HepG2 (cell line): ENCODE measurements around the gene NPPB. TPM values are rescaled to one million over a fixed set of nuclear protein-coding genes. Genes with fewer than 3 reads are reported as not detected.
A peak's percentile ranks its signal among the peaks of the same experiment; 100 is the strongest.

Experiments
- ATAC-seq: fragments of 200-7000 bp; cut with Tn5 transposase; 3 replicates; pipeline ENCODE4 v1.9.1; 2020; ENCODE audit warnings: mild to moderate bottlenecking, moderate library complexity
- BruUV-seq: library from RNA; stranded (reverse); fragments of 400-500 nt; replicated peaks from 2 replicates; lab custom pipeline; 2021; lab: Mats Ljungman, UMichigan
- CTCF ChIA-PET: fragments of 300-600 bp; formaldehyde crosslinking; extraction: SDS; loops from one replicate; lab custom pipeline; 2021; ENCODE audit warnings: low total read pairs, inconsistent platforms, low intra/inter-chr PET ratio; lab: Yijun Ruan, JAX
- POLR2A ChIA-PET: fragments of 350-600 bp; sonication (Branson Sonifier 250); formaldehyde crosslinking; loops from one replicate; lab custom pipeline; 2020; ENCODE audit warnings: antibody characterized with exemption, inconsistent platforms; lab: Yijun Ruan, JAX
- DNase-seq: peaks from one replicate; pipeline ENCODE4 v3.0.0-alpha.2; 2015; ENCODE audit warnings: low spot score
- FAIRE-seq: peaks from 3 replicates; lab custom pipeline; 2011; peaks lifted over from hg19 to GRCh38; lab: Jason Lieb, UNC
- H2AFZ ChIP-seq: one replicate; pipeline ENCODE4 v1.6.1; 2011; ENCODE audit warnings: low read length, inconsistent platforms
- H3K27ac ChIP-seq: fragments of 300-600 bp; 3 replicates; pipeline ENCODE4 v1.8.0; 2011; ENCODE audit warnings: mixed run types, mild to moderate bottlenecking, mixed read lengths, low read length, inconsistent platforms; ENCODE audit not compliant: insufficient read depth; ENCODE audit errors: extremely low read length
- H3K27me3 ChIP-seq, 2 experiments: fragments of 200-600 bp in 1 of 2; 2 replicates in 1 of 2; 3 replicates in 1 of 2; pipeline versions ENCODE4 v1.6.0 to v1.8.0; 2011; ENCODE audit warnings: low read length in 2 of 2, mild to moderate bottlenecking in 2 of 2, moderate library complexity in 2 of 2, inconsistent platforms in 1 of 2; ENCODE audit not compliant: insufficient read depth in 2 of 2, control insufficient read depth in 1 of 2
- H3K36me3 ChIP-seq, 2 experiments: fragments of 200-600 bp in 1 of 2; replicated peaks in 1 of 2; 2 replicates in 1 of 2; 3 replicates in 1 of 2; pipeline versions ENCODE4 v1.5.1 to v1.8.0; 2011; ENCODE audit warnings: low read length in 2 of 2, inconsistent platforms in 1 of 2; ENCODE audit not compliant: insufficient read depth in 2 of 2, control insufficient read depth in 1 of 2
- H3K4me1 ChIP-seq: 2 replicates; pipeline ENCODE4 v1.5.1; 2012; ENCODE audit warnings: low read length, inconsistent platforms; ENCODE audit not compliant: insufficient read depth
- H3K4me2 ChIP-seq: 2 replicates; pipeline ENCODE4 v1.6.0; 2011; ENCODE audit warnings: low read depth, low read length, inconsistent platforms
- H3K4me3 ChIP-seq, 3 experiments: fragments of 200-600 bp in 1 of 3; sonication (generic), shearing (Covaris generic) in 1 of 3; replicated peaks in 1 of 3; 2 replicates each; pipeline ENCODE4 v1.5.1; 2011 to 2016; ENCODE audit warnings: low read length in 3 of 3, inconsistent platforms in 2 of 3, low read depth in 2 of 3, mild to moderate bottlenecking in 2 of 3, control low read depth in 1 of 3, mixed read lengths in 1 of 3; ENCODE audit not compliant: insufficient read depth in 1 of 3
- H3K79me2 ChIP-seq: one replicate; pipeline ENCODE4 v1.6.1; 2011; ENCODE audit warnings: low read length, inconsistent platforms; ENCODE audit not compliant: insufficient read depth
- H3K9ac ChIP-seq: 2 replicates; pipeline ENCODE4 v1.6.0; 2011; ENCODE audit warnings: mild to moderate bottlenecking, low read depth, low read length, inconsistent platforms; ENCODE audit not compliant: insufficient read depth
- H3K9me3 ChIP-seq: 2 replicates; pipeline ENCODE4 v1.5.1; 2012; ENCODE audit warnings: mild to moderate bottlenecking, low read length
- H4K20me1 ChIP-seq: 2 replicates; pipeline ENCODE4 v1.6.0; 2011; ENCODE audit warnings: inconsistent platforms, mild to moderate bottlenecking, low read length, moderate library complexity; ENCODE audit not compliant: insufficient read depth
- CENPX ChIP-seq: sonication (generic); formaldehyde crosslinking; IDR thresholded peaks from 2 replicates; pipeline ENCODE4 v1.9.0; 2021; ENCODE audit warnings: mild to moderate bottlenecking, missing genetic modification reagents, moderate library complexity
- DBP ChIP-seq: sonication (generic); formaldehyde crosslinking; IDR thresholded peaks from 2 replicates; pipeline ENCODE4 v1.4.0; 2020; ENCODE audit warnings: missing genetic modification reagents; ENCODE audit errors: not compliant biosample characterization
- FOSL2 ChIP-seq: sonication (generic); formaldehyde crosslinking; IDR thresholded peaks from 2 replicates; pipeline ENCODE4 v1.4.0; 2020; ENCODE audit warnings: missing genetic modification reagents
- GTF3A ChIP-seq: sonication (generic); formaldehyde crosslinking; conservative IDR thresholded peaks from 2 replicates; pipeline ENCODE4 v1.4.0; 2020; ENCODE audit warnings: mild to moderate bottlenecking, missing genetic modification reagents
- HDAC2 ChIP-seq: sonication (generic); formaldehyde crosslinking; IDR thresholded peaks from 2 replicates; pipeline ENCODE4 v1.4.0; 2020; ENCODE audit warnings: missing genetic modification reagents
- KDM2A ChIP-seq: sonication (generic); formaldehyde crosslinking; IDR thresholded peaks from 2 replicates; pipeline ENCODE4 v1.4.0; 2020; ENCODE audit warnings: low read depth, missing genetic modification reagents, borderline replicate concordance
- NCOA5 ChIP-seq: sonication (generic); formaldehyde crosslinking; IDR thresholded peaks from 2 replicates; pipeline ENCODE4 v1.4.0; 2020; ENCODE audit warnings: missing genetic modification reagents
- NFE2L1 ChIP-seq: sonication (generic); formaldehyde crosslinking; IDR thresholded peaks from 2 replicates; pipeline ENCODE4 v1.4.0; 2020; ENCODE audit warnings: missing genetic modification reagents, mild to moderate bottlenecking, borderline replicate concordance
- PRMT3 ChIP-seq: sonication (generic); formaldehyde crosslinking; IDR thresholded peaks from 2 replicates; pipeline ENCODE4 v1.8.1; 2022; ENCODE audit warnings: low read depth, mild to moderate bottlenecking, moderate library complexity, missing genetic modification reagents, borderline replicate concordance
- SALL2 ChIP-seq: sonication (generic); formaldehyde crosslinking; IDR thresholded peaks from 2 replicates; pipeline ENCODE4 v1.8.1; 2023; ENCODE audit warnings: mild to moderate bottlenecking, missing genetic modification reagents, inconsistent platforms
- STAT6 ChIP-seq: sonication (generic); formaldehyde crosslinking; IDR thresholded peaks from 2 replicates; pipeline ENCODE4 v1.4.0; 2020; ENCODE audit warnings: missing genetic modification reagents, mild to moderate bottlenecking, borderline replicate concordance
- ZHX2 ChIP-seq, 2 experiments: sonication (generic) in 1 of 2; formaldehyde crosslinking in 1 of 2; IDR thresholded peaks; 2 replicates each; pipeline versions ENCODE4 v1.6.1 to v1.9.0; 2014 to 2022; ENCODE audit warnings: antibody characterized with exemption in 1 of 2, borderline replicate concordance in 1 of 2, inconsistent platforms in 1 of 2, low read depth in 1 of 2, missing genetic modification reagents in 1 of 2
- ZNF550 ChIP-seq: sonication (generic); formaldehyde crosslinking; IDR thresholded peaks from 2 replicates; pipeline ENCODE4 v1.4.0; 2020; ENCODE audit warnings: mild to moderate bottlenecking, missing genetic modification reagents, borderline replicate concordance
- ZNF709 ChIP-seq: sonication (generic); formaldehyde crosslinking; IDR thresholded peaks from 2 replicates; pipeline ENCODE4 v1.5.0; 2020; ENCODE audit warnings: mild to moderate bottlenecking, missing genetic modification reagents
- ZSCAN9 ChIP-seq: IDR thresholded peaks from 2 replicates; pipeline ENCODE4 v1.6.1; 2016; ENCODE audit warnings: borderline replicate concordance
- WGBS: methylation state at CpG from one replicate; pipeline ENCODE4 v1.1.6; 2017; ENCODE audit warnings: low lambda C conversion rate; 5-methylcytosine and 5-hydroxymethylcytosine counted together
- in situ Hi-C: cut with HindIII; loops from 2 replicates; pipeline ENCODE4 v1.10.0; 2017; ENCODE audit warnings: low pct_unique_long_range_greater_than_20kb; ENCODE audit not compliant: extremely low pct_ligation_motif_present
- intact Hi-C: fragments of 100-400 bp; cut with micrococcal nuclease; formaldehyde crosslinking; loops from one replicate; pipeline ENCODE4 v1.10.0; 2022; ENCODE audit not compliant: unreplicated experiment
- polyA plus RNA-seq, 8 experiments: library from polyadenylated mRNA; depleted of rRNA in 3 of 8; stranded (reverse) in 7 of 8; unstranded in 1 of 8; fragments of >200 nt; fragmentation: Illumina TruSeq in 4 of 8; extraction: Trizol in 4 of 8; gene quantifications; 2 replicates each; pipeline versions ENCODE4 v1.2.1 to v1.2.3, GENCODE V29; 2011 to 2016; ENCODE audit warnings: low read depth in 4 of 8, missing spikeins in 1 of 8, mixed read lengths in 1 of 8; ENCODE audit not compliant: insufficient read depth in 1 of 8
- total RNA-seq, 5 experiments: library from RNA; depleted of rRNA; stranded (reverse); fragments of >200 nt; fragmentation: Illumina TruSeq; extraction: Trizol; gene quantifications; 2 replicates each; pipeline ENCODE4 v1.2.3, GENCODE V29; 2016; ENCODE audit warnings: low read depth in 1 of 5

Gene NPPB
- total and polyA plus RNA-seq, 2 of the 13 experiments (the other 11 are each of a cell fraction or from before 2014, with no cell fraction given) = 1.9 TPM; not detected in 1

- Histone ChIP-seq H3K27me3 (peaks cover 0 to 2% of the 10 kb centered on the region in 2 experiments; a peak in 2 of 5 replicates), H3K4me3 (0 out of 6 replicates have a peak overlapping the region, but pooled peaks of 1 of the 3 experiments have one; percentile 30), H3K4me1 (peaks cover 34% of the 10 kb centered on the region), H2AFZ (no peak overlapping the region), H3K27ac (no peak overlapping the region), H4K20me1 (no peaks in the 10 kb centered on the region), H3K9me3 (no peaks in the 10 kb centered on the region), H3K9ac (no peak overlapping the region), H3K4me2 (peak overlapping the region; percentile 49; the same call in 1 of the 2 replicates), H3K79me2 (no peaks in the 10 kb centered on the region), H3K36me3 (no peaks in the 10 kb centered on the region)
- intact Hi-C loops = loop anchor here (5.0 kb wide), 1 partner anchor 65 kb away; no protein-coding TSS in a partner anchor
- DNase-seq = no peak
- CTCF ChIA-PET = interaction anchor here (1.5 kb wide), 1 partner anchor 68 kb away, joined by 15 read pairs; no protein-coding TSS in a partner anchor
- in situ Hi-C loops = no loop called here
- no peak for FAIRE-seq
- no TSS peak for BruUV-seq
- POLR2A ChIA-PET = interaction anchor here (2.7 to 3.1 kb wide), 2 partner anchors 170 to 254 kb away, joined by 9 to 17 read pairs; partner anchors contain the start of gene AGTRAP
- WGBS = 54% methylated on average over 9 of the region's 10 CpGs
- no peak for ATAC-seq
- TF ChIP-seq PRMT3 (CRISPR knock-in tag) (no peak), ZNF709 (CRISPR knock-in tag) (no peak), KDM2A (no peak), ZSCAN9 (CRISPR knock-in tag) (no peak), DBP (CRISPR knock-in tag) (no peak), ZNF550 (CRISPR knock-in tag) (no peak), CENPX (CRISPR knock-in tag) (no peak), HDAC2 (CRISPR knock-in tag) (no peak), SALL2 (no peak), NFE2L1 (CRISPR knock-in tag) (no peak), GTF3A (CRISPR knock-in tag) (no peak), ZHX2 (IDR thresholded peaks at IDR 0.05; ENCODE audit: low read depth) (no peak), ZHX2 (CRISPR knock-in tag; IDR thresholded peaks at IDR 0.05; ENCODE audit: borderline replicate concordance) (no peak), FOSL2 (CRISPR knock-in tag) (no peak), STAT6 (no peak), NCOA5 (CRISPR knock-in tag) (no peak)
These were observed 48.1 kb upstream of the NPPB start for GRCh38 chr1:11906870-11907269.
